HFF-Myc (cell line): ENCODE data around the gene PRKCQ.

ENCODE experiments used
- DNase-seq: peaks from one replicate; pipeline ENCODE4 v3.0.0-alpha.2; 2011; ENCODE audit warnings: low read depth; ENCODE audit errors: extremely low read depth
- H3K4me3 ChIP-seq: replicated peaks from 2 replicates; pipeline ENCODE4 v1.5.1; 2011; ENCODE audit warnings: low read depth, mild to moderate bottlenecking, control low read depth, low read length
- CTCF ChIP-seq: IDR thresholded peaks from 2 replicates; pipeline ENCODE4 v1.5.1; 2012; ENCODE audit warnings: mild to moderate bottlenecking, low read depth, low read length, control low read depth; ENCODE audit errors: missing control alignments

PRKCQ gene

GRCh38 chr10:6597478-6597877, 17.4 kb upstream of the PRKCQ start:
- DNase-seq, result no peak
- H3K4me3 ChIP-seq, result no peak overlapping the region
- no peak for TF ChIP-seq CTCF

GRCh38 chr10:6595499-6595898, 15.4 kb upstream of the PRKCQ start:
- no peak overlapping the region for H3K4me3 ChIP-seq
- DNase-seq, result no peak
- TF ChIP-seq CTCF, result no peak

GRCh38 chr10:6593241-6593671, 13.2 kb upstream of the PRKCQ start:
- TF ChIP-seq CTCF, result no peak
- no peak overlapping the region for H3K4me3 ChIP-seq
- no peak for DNase-seq

GRCh38 chr10:6592080-6592479, 12.0 kb upstream of the PRKCQ start:
- DNase-seq, result no peak
- TF ChIP-seq CTCF, result no peak
- H3K4me3 ChIP-seq, result no peak overlapping the region

- DNase-seq, result no peak
- TF ChIP-seq CTCF, result no peak
- no peak overlapping the region for H3K4me3 ChIP-seq
Measured at GRCh38 chr10:6591668-6592067, 11.6 kb upstream of the PRKCQ start.

- no peak for DNase-seq
- TF ChIP-seq CTCF, result no peak
- H3K4me3 ChIP-seq, result no peak overlapping the region
Measured at GRCh38 chr10:6590100-6590499, 10.0 kb upstream of the PRKCQ start.

- DNase-seq, result no peak
- TF ChIP-seq CTCF, result no peak
- H3K4me3 ChIP-seq, result no peak overlapping the region
Measured at GRCh38 chr10:6589287-6590094, 9.4 kb upstream of the PRKCQ start.
